Measurements from ENCODE around the gene SNTG2. TPM values are rescaled to one million over a fixed set of nuclear protein-coding genes. Genes with fewer than 3 reads are reported as not detected.

The SNTG2 gene
- total and polyA plus RNA-seq, 2 experiments from 2014 or later: 0.66 to 1.0 TPM

GRCh38 chr2:1147873-1148612 is 197.4 kb downstream of the SNTG2 start:
- no peaks in the 10 kb centered on the region for H3K4me1 ChIP-seq (ENCODE audit: low read depth)
- no peak for DNase-seq (ENCODE audit: low read depth in 1 of 2, low spot score in 1 of 2)
- H3K9me3 ChIP-seq (ENCODE audit: low read depth): no peaks in the 10 kb centered on the region
- no peak for TF ChIP-seq CTCF (IDR thresholded peaks at IDR 0.05; ENCODE audit: low read depth, low read length)
- H3K36me3 ChIP-seq: no peaks in the 10 kb centered on the region
- H3K4me3 ChIP-seq: no peak overlapping the region
- no peaks in the 10 kb centered on the region for H3K27me3 ChIP-seq
- no peak overlapping the region for H3K27ac ChIP-seq

- no peaks in the 10 kb centered on the region for H3K27me3 ChIP-seq
- H3K36me3 ChIP-seq: no peaks in the 10 kb centered on the region
- H3K9me3 ChIP-seq (ENCODE audit: low read depth): no peaks in the 10 kb centered on the region
- no peak for DNase-seq (ENCODE audit: low read depth in 1 of 2, low spot score in 1 of 2)
- no peak overlapping the region for H3K4me3 ChIP-seq
- H3K27ac ChIP-seq: no peak overlapping the region
- H3K4me1 ChIP-seq (ENCODE audit: low read depth): no peaks in the 10 kb centered on the region
- no peak for TF ChIP-seq CTCF (IDR thresholded peaks at IDR 0.05; ENCODE audit: low read depth, low read length)
Measured at GRCh38 chr2:1150724-1151511, 200.3 kb downstream of the SNTG2 start.

GRCh38 chr2:1152375-1152774 is 201.7 kb downstream of the SNTG2 start:
- H3K9me3 ChIP-seq (ENCODE audit: low read depth): no peaks in the 10 kb centered on the region
- TF ChIP-seq CTCF (IDR thresholded peaks at IDR 0.05; ENCODE audit: low read depth, low read length): no peak
- no peaks in the 10 kb centered on the region for H3K36me3 ChIP-seq

GRCh38 chr2:1153920-1154319 is 203.3 kb downstream of the SNTG2 start:
- DNase-seq (ENCODE audit: low read depth in 1 of 2, low spot score in 1 of 2): no peak
- no peaks in the 10 kb centered on the region for H3K27me3 ChIP-seq
- H3K4me3 ChIP-seq: no peak overlapping the region
- no peak overlapping the region for H3K27ac ChIP-seq
- no peaks in the 10 kb centered on the region for H3K4me1 ChIP-seq (ENCODE audit: low read depth)
- no peaks in the 10 kb centered on the region for H3K36me3 ChIP-seq
- TF ChIP-seq CTCF (IDR thresholded peaks at IDR 0.05; ENCODE audit: low read depth, low read length): no peak
- no peaks in the 10 kb centered on the region for H3K9me3 ChIP-seq (ENCODE audit: low read depth)

More at GRCh38 chr2:1152375-1152774, 201.7 kb downstream of the SNTG2 start:
- no peak overlapping the region for H3K4me3 ChIP-seq
- no peak overlapping the region for H3K27ac ChIP-seq
- no peak for DNase-seq (ENCODE audit: low read depth in 1 of 2, low spot score in 1 of 2)
- no peaks in the 10 kb centered on the region for H3K4me1 ChIP-seq (ENCODE audit: low read depth)
- no peaks in the 10 kb centered on the region for H3K27me3 ChIP-seq

GRCh38 chr2:1154710-1155594 is 204.3 kb downstream of the SNTG2 start:
- H3K27me3 ChIP-seq: no peaks in the 10 kb centered on the region
- no peak for DNase-seq (ENCODE audit: low read depth in 1 of 2, low spot score in 1 of 2)
- H3K4me3 ChIP-seq: no peak overlapping the region
- TF ChIP-seq CTCF (IDR thresholded peaks at IDR 0.05; ENCODE audit: low read depth, low read length): no peak
- no peaks in the 10 kb centered on the region for H3K9me3 ChIP-seq (ENCODE audit: low read depth)
- H3K27ac ChIP-seq: no peak overlapping the region
- H3K36me3 ChIP-seq: no peaks in the 10 kb centered on the region
- no peaks in the 10 kb centered on the region for H3K4me1 ChIP-seq (ENCODE audit: low read depth)

Data from cardiac muscle cell (in vitro differentiated cells and primary cell).